H9 (cell line): Measurements from ENCODE around the gene NALCN. TPM values are rescaled to one million over a fixed set of nuclear protein-coding genes. Genes with fewer than 3 reads are reported as not detected.

Experiments used
- DNase-seq: peaks from one replicate; pipeline ENCODE4 v3.0.0-alpha.2; 2017
- H2AFZ ChIP-seq: one replicate; pipeline ENCODE4 v1.6.1; 2013; ENCODE audit warnings: mild to moderate bottlenecking, low read length, control low read depth, moderate library complexity
- H2AK5ac ChIP-seq: 2 replicates; pipeline ENCODE4 v1.6.1; 2013; ENCODE audit warnings: low read length, control low read depth, mixed read lengths; ENCODE audit not compliant: insufficient read length
- H2BK120ac ChIP-seq: one replicate; pipeline ENCODE4 v1.6.1; 2013; ENCODE audit warnings: low read depth, mild to moderate bottlenecking, low read length, control low read depth, inconsistent platforms; ENCODE audit not compliant: poor library complexity, severe bottlenecking
- H2BK12ac ChIP-seq: 2 replicates; pipeline ENCODE4 v1.6.1; 2013; ENCODE audit warnings: low read length, control low read depth, mixed read lengths, low read depth; ENCODE audit not compliant: insufficient read length
- H2BK15ac ChIP-seq: 2 replicates; pipeline ENCODE4 v1.6.1; 2013; ENCODE audit warnings: low read depth, low read length, control low read depth
- H2BK20ac ChIP-seq: one replicate; pipeline ENCODE4 v1.6.1; 2013; ENCODE audit warnings: low read depth, mild to moderate bottlenecking, low read length, control low read depth, inconsistent platforms; ENCODE audit not compliant: poor library complexity, severe bottlenecking
- H2BK5ac ChIP-seq: 2 replicates; pipeline ENCODE4 v1.6.1; 2013; ENCODE audit warnings: low read length, control low read depth, mixed read lengths; ENCODE audit not compliant: insufficient read length
- H3K14ac ChIP-seq: 2 replicates; pipeline ENCODE4 v1.6.1; 2013; ENCODE audit warnings: low read length, control low read depth; ENCODE audit not compliant: insufficient read depth
- H3K18ac ChIP-seq: 2 replicates; pipeline ENCODE4 v1.6.1; 2013; ENCODE audit warnings: low read depth, mild to moderate bottlenecking, mixed read lengths, low read length, control low read depth; ENCODE audit not compliant: insufficient read length
- H3K23ac ChIP-seq: 2 replicates; pipeline ENCODE4 v1.6.1; 2013; ENCODE audit warnings: low read length, control low read depth, mixed read lengths, low read depth; ENCODE audit not compliant: insufficient read length
- H3K23me2 ChIP-seq: 2 replicates; pipeline ENCODE4 v1.6.1; 2013; ENCODE audit warnings: low read depth, mild to moderate bottlenecking, mixed read lengths, low read length, control low read depth; ENCODE audit not compliant: insufficient read length, poor library complexity, severe bottlenecking
- H3K27ac ChIP-seq: 2 replicates; pipeline ENCODE4 v1.5.1; 2013; ENCODE audit warnings: low read length, control low read depth, mixed read lengths, low read depth; ENCODE audit not compliant: insufficient read length
- H3K27me3 ChIP-seq: 2 replicates; pipeline ENCODE4 v1.6.1; 2013; ENCODE audit warnings: low read length, control low read depth, inconsistent platforms; ENCODE audit not compliant: insufficient read depth
- H3K4ac ChIP-seq: 2 replicates; pipeline ENCODE4 v1.6.1; 2013; ENCODE audit warnings: low read depth, mild to moderate bottlenecking, control low read depth, inconsistent platforms, low read length, moderate library complexity
- H3K4me1 ChIP-seq: 2 replicates; pipeline ENCODE4 v1.6.1; 2013; ENCODE audit warnings: low read length, control low read depth, inconsistent platforms; ENCODE audit not compliant: insufficient read depth
- H3K4me2 ChIP-seq: 2 replicates; pipeline ENCODE4 v1.6.1; 2013; ENCODE audit warnings: low read length, control low read depth, mixed read lengths; ENCODE audit not compliant: insufficient read length, insufficient read depth
- H3K56ac ChIP-seq: 2 replicates; pipeline ENCODE4 v1.6.1; 2013; ENCODE audit warnings: low read depth, mild to moderate bottlenecking, mixed read lengths, low read length, control low read depth; ENCODE audit not compliant: insufficient read length
- H3K79me1 ChIP-seq: 2 replicates; pipeline ENCODE4 v1.6.1; 2013; ENCODE audit warnings: low read depth, mild to moderate bottlenecking, moderate library complexity, low read length, control low read depth, inconsistent platforms; ENCODE audit not compliant: insufficient read depth, poor library complexity, severe bottlenecking
- H3K79me2 ChIP-seq: 2 replicates; pipeline ENCODE4 v1.6.1; 2013; ENCODE audit warnings: low read length, control low read depth, inconsistent platforms; ENCODE audit not compliant: insufficient read depth
- H3K9ac ChIP-seq: 2 replicates; pipeline ENCODE4 v1.6.1; 2013; ENCODE audit warnings: low read length, control low read depth, mixed read lengths; ENCODE audit not compliant: insufficient read length; ENCODE audit errors: extremely low read depth
- H3K9me3 ChIP-seq: one replicate; pipeline ENCODE4 v1.6.1; 2013; ENCODE audit warnings: low read depth, low read length, inconsistent platforms; ENCODE audit not compliant: control insufficient read depth
- H3T11ph ChIP-seq: one replicate; pipeline ENCODE4 v1.6.1; 2013; ENCODE audit warnings: mild to moderate bottlenecking, low read length, control low read depth, inconsistent platforms
- H4K20me1 ChIP-seq: one replicate; pipeline ENCODE4 v1.6.1; 2013; ENCODE audit not compliant: control insufficient read depth, insufficient read length, insufficient read depth
- H4K5ac ChIP-seq: 2 replicates; pipeline ENCODE4 v1.6.1; 2013; ENCODE audit warnings: low read depth, mild to moderate bottlenecking, mixed read lengths, low read length, control low read depth; ENCODE audit not compliant: insufficient read length
- H4K8ac ChIP-seq: replicated peaks from 2 replicates; pipeline ENCODE4 v1.6.1; 2013; ENCODE audit warnings: low read length, control low read depth, mixed read lengths, low read depth; ENCODE audit not compliant: insufficient read length
- H4K91ac ChIP-seq: 2 replicates; pipeline ENCODE4 v1.6.1; 2013; ENCODE audit warnings: low read depth, mild to moderate bottlenecking, moderate library complexity, mixed read lengths, low read length, control low read depth; ENCODE audit not compliant: insufficient read length
- H3K27ac Mint-ChIP-seq, 3 experiments: 2 replicates in 2 of 3; 3 replicates in 1 of 3; pipeline ENCODE4 v1.8.0; 2020 to 2021; ENCODE audit warnings: mixed read lengths in 3 of 3, mild to moderate bottlenecking in 1 of 3, moderate library complexity in 1 of 3
- H3K27me3 Mint-ChIP-seq: 2 replicates; pipeline ENCODE4 v1.8.0; 2021; ENCODE audit warnings: low read depth, mild to moderate bottlenecking, moderate library complexity, mixed read lengths
- H3K36me3 Mint-ChIP-seq, 3 experiments: 2 replicates in 2 of 3; 3 replicates in 1 of 3; pipeline ENCODE4 v1.8.0; 2020 to 2021; ENCODE audit warnings: low read depth in 3 of 3, mixed read lengths in 3 of 3; ENCODE audit not compliant: insufficient read depth in 1 of 3
- H3K4me1 Mint-ChIP-seq, 2 experiments: 2 replicates each; pipeline ENCODE4 v1.8.0; 2020; ENCODE audit warnings: mixed read lengths in 2 of 2
- H3K4me3 Mint-ChIP-seq, 2 experiments: 2 replicates in 1 of 2; 3 replicates in 1 of 2; pipeline ENCODE4 v1.8.0; 2020 to 2021; ENCODE audit warnings: mild to moderate bottlenecking in 2 of 2, mixed read lengths in 2 of 2, moderate library complexity in 1 of 2
- H3K9me3 Mint-ChIP-seq, 2 experiments: 2 replicates in 1 of 2; 3 replicates in 1 of 2; pipeline ENCODE4 v1.8.0; 2020; ENCODE audit warnings: mild to moderate bottlenecking in 2 of 2, mixed read lengths in 2 of 2, moderate library complexity in 1 of 2
- total RNA-seq: library from RNA; stranded (reverse); gene quantifications from 2 replicates; pipeline ENCODE4 v1.2.1, GENCODE V29; 2021
- TF ChIP-seq, protein P1 (sequence below): fragments of 200-600 bp; sonication (generic); conservative IDR thresholded peaks from 3 replicates; pipeline ENCODE4 v1.8.0; 2021; ENCODE audit warnings: antibody characterized with exemption, mild to moderate bottlenecking

Gene NALCN
- total RNA-seq, 1 experiment from 2014 or later: 0.09 TPM

DNA sequence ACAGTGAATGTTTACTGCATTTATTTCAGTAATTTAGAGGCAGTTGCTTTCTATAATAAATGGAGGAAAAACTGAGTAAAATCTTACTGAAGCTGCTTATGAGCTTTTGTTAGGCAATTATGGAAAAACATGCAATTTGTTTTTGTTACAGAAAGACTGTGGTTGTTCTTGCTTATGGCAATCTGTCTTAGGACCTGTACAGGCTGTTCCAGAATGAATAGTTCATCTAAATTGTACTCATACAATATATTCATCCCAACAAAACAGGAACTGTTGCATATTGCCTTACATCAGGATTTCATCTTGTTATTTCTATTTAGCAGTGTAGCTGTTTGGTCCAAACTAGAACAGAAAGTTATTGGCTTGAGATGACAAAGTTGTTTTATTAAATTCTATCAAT is 199.2 kb downstream of the NALCN start:
- Histone ChIP-seq H3K9me3 (no peaks in the 10 kb centered on the region), H3K9ac (no peak overlapping the region), H2BK12ac (no peak overlapping the region), H2BK5ac (no peak overlapping the region), H3K23ac (no peak overlapping the region), H2BK15ac (no peak overlapping the region), H3T11ph (no peak overlapping the region), H3K14ac (no peak overlapping the region), H2BK120ac (no peak overlapping the region), H3K56ac (no peak overlapping the region), H4K20me1 (no peaks in the 10 kb centered on the region), H3K27me3 (no peaks in the 10 kb centered on the region), H2AK5ac (no peak overlapping the region), H2AFZ (no peak overlapping the region), H3K4me2 (no peak overlapping the region), H4K91ac (no peak overlapping the region), H4K5ac (no peak overlapping the region), H3K4me1 (no peaks in the 10 kb centered on the region), H3K4ac (no peak overlapping the region), H4K8ac (no peak overlapping the region), H3K23me2 (no peaks in the 10 kb centered on the region), H3K18ac (no peak overlapping the region), H3K79me1 (no peaks in the 10 kb centered on the region), H2BK20ac (no peak overlapping the region), H3K79me2 (no peaks in the 10 kb centered on the region), H3K27ac (no peak overlapping the region)
- H3K27me3 Mint-ChIP-seq: no peaks in the 10 kb centered on the region
- no peak overlapping the region for H3K27ac Mint-ChIP-seq
- H3K9me3 Mint-ChIP-seq: peaks cover 0 to 3% of the 10 kb centered on the region in 2 experiments; a peak in 1 of 5 replicates
- H3K4me1 Mint-ChIP-seq: no peaks in the 10 kb centered on the region
- no peak for DNase-seq
- H3K4me3 Mint-ChIP-seq: no peak overlapping the region
- TF ChIP-seq, protein P1, sequence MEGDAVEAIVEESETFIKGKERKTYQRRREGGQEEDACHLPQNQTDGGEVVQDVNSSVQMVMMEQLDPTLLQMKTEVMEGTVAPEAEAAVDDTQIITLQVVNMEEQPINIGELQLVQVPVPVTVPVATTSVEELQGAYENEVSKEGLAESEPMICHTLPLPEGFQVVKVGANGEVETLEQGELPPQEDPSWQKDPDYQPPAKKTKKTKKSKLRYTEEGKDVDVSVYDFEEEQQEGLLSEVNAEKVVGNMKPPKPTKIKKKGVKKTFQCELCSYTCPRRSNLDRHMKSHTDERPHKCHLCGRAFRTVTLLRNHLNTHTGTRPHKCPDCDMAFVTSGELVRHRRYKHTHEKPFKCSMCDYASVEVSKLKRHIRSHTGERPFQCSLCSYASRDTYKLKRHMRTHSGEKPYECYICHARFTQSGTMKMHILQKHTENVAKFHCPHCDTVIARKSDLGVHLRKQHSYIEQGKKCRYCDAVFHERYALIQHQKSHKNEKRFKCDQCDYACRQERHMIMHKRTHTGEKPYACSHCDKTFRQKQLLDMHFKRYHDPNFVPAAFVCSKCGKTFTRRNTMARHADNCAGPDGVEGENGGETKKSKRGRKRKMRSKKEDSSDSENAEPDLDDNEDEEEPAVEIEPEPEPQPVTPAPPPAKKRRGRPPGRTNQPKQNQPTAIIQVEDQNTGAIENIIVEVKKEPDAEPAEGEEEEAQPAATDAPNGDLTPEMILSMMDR: no peak
- H3K36me3 Mint-ChIP-seq: no peaks in the 10 kb centered on the region
